ENCODE results near the gene PRKCB.

PRKCB gene

GRCh38 chr16:23969468-23970297 is 133.9 kb downstream of the PRKCB start:
- no peak for DNase-seq

DNA sequence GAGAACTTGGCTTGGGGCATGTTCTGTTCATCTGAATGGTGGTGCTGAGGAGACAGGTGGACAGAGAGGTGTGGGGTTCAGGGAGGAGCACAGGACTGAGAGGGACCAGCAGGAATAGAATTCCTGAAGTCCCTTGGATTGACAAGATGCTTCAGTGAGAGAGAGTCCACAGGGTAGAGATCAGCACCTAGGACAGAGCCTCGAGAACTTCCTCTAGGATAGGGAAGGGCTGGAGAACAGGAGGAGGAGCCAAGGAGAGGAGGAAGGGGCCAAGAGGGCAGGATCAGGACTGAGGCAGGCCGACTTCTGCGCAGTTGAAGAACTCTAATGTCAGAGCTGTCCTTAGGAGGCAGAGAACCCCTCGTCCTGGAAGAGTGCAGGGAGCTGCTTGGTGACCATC is 138.4 kb downstream of the PRKCB start:
- no peak for DNase-seq

DNA sequence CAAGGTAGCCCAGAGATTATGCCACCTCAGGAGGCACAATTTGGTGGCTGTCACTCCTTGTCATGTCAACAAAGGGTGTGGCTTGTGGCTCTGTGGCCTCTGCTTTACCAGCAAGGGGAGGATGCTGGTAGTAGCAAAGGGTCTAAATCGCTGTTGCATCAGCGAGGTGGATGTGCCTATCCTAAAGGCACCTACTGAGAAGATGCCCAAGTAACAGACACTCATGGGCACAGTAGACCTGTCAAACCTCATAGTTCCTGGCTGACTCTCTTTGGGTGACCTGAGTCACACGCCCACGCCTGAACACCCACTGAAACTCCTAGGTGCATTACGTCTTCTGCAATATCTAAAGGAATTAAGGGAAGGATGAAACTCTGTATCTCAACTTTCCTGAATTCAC is 139.5 kb downstream of the PRKCB start:
- DNase-seq = no peak

GRCh38 chr16:23976091-23976490 is 140.3 kb downstream of the PRKCB start:
- DNase-seq = no peak

GRCh38 chr16:23976524-23976923 is 140.7 kb downstream of the PRKCB start:
- DNase-seq = no peak

DNA sequence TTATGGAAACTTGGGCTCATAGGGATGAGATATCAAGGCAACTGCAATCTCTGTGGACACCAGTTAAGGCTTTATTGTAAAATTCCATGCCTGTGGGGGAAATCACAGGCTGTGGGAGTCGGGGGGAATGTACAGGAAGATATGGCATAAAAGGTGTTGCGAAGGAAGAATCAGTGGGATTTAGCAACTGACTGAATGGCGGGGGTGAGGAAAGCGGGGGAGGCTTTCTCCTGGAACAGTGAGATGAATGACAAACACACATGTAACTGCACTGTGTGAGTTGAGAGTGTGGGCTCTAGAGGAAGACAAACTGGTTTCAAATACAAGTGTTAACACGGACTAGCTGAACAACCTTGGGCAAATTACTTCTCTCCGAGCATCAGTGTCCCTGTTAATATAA is 143.7 kb downstream of the PRKCB start:
- no peak for DNase-seq

- no peak for DNase-seq
Observed at GRCh38 chr16:23979982-23980381, 144.2 kb downstream of the PRKCB start.

DNA sequence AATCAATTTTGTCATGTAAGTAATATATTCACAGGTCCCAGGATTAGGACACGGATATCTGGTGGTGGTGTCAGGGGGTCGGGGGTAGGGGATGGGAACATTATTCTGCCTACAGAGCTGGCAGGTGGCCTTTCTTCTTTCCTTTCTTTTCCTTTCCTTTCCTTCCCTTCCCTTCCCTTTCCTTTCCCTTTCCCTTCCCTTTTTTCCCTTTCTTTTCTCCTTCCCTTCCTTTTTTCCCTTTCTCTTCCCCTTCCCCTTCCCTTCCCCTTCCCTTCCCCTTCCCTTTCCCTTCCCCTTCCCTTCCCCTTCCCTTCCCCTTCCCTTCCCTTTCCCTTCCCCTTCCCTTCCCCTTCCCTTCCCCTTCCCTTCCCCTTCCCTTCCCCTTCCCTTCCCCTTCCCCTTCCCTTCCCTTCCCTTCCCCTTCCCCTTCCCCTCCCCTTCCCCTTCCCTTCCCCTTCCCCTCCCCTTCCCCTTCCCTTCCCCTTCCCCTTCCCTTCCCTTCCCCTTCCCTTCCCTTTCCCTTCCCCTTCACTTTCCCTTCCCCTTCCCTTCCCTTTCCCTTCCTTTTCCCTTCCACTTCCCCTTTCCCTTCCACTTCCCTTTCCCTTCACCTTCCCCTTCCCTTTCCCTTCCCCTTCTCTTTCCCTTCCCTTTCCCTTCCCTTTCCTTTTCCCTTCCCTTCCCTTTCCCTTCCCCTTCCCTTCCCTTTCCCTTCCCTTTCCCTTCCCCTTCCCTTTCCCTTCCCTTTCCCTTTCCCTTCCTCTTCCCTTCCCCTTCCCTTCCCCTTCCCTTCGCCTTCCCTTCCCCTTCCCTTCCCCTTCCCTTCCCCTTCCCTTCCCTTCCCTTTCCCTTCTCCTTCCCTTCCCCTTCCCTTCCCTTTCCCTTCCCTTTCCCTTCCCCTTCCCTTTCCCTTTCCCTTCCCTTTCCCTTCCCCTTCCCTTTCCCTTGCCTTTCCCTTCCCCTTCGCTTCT is 145.9 kb downstream of the PRKCB start:
- DNase-seq = no peak

DNA sequence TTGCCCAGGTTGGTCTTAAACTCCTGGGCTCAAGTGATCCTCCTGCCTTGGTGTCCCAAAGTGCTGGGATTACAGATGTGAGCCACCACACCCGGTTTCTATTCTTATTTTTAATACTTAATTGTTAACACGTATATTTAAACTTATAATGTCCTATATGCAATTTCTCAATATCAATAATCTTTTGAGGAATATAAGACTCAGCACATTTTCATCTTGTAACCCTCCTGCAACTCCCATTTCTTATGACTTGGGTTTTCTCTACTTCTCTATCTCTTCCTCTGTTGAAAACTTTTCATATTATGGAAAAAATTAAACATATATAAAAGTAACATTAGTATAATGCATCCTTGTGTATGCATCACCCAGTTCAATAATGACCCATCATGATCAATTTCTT is 150.7 kb downstream of the PRKCB start:
- no peak for DNase-seq

GRCh38 chr16:23987443-23987842 is 151.7 kb downstream of the PRKCB start:
- no peak for DNase-seq

- DNase-seq = no peak
Observed at GRCh38 chr16:23990507-23990906, 154.7 kb downstream of the PRKCB start.

DNA sequence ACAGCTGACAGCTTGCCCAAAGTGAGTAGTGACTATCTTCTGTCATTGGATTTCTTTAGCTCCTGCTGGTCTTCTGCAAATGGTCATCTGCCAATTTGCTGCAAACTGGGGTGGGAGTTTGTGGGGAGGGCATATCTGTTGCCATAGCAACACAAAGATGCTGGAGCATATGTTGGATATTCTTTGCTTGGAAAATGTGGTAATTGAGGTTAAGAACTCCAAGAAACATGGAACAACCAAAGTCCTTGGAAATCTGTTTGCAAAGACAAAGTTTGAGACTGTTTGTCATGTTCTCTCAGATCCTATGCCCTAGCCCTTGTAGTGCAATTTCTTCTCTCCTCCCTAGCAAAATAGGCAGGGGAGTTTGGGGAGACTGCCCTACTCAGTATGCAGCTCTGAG is 155.3 kb downstream of the PRKCB start:
- DNase-seq = no peak

GRCh38 chr16:23994615-23995014 is 158.8 kb downstream of the PRKCB start:
- DNase-seq = no peak

DNA sequence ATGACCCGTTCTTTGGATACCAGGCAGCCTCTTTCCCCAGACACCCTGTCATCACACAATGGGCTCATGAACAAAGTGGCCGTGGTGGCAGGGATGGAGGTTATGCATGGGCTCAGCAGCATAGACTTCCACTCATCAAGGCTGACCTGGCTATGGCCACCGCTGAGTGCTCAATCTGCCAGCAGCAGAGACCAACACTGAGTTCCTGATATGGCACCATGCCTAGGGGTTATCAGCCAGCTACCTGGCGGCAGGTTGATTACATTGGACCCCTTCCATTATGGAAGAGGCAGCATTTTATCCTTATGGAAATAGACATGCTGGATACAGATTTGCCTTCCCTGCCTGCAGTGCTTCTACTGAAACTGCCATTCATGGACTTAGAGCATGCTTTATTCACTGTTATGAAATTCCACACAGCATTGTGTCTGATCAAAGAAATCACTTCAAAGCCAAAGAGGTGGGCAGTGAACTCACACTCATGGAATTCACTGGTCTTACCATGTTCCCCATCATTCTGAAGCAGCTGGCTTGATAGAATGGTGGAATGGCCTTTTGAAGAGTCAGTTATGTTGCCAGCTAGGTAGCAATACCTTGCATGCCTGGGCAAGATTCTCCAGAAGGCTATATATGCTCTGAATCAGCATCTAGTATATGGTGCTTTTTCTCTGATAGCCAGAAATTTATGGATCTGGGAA is 160.6 kb downstream of the PRKCB start:
- DNase-seq = no peak

GRCh38 chr16:23998771-23999170 is 163.0 kb downstream of the PRKCB start:
- no peak for DNase-seq

GRCh38 chr16:23999663-24000062 is 163.9 kb downstream of the PRKCB start:
- DNase-seq = no peak

- DNase-seq = no peak
Observed at GRCh38 chr16:24001710-24002109, 165.9 kb downstream of the PRKCB start.

GRCh38 chr16:24002619-24003018 is 166.8 kb downstream of the PRKCB start:
- DNase-seq = no peak

- no peak for DNase-seq
Observed at GRCh38 chr16:24005577-24005976, 169.8 kb downstream of the PRKCB start.

DNA sequence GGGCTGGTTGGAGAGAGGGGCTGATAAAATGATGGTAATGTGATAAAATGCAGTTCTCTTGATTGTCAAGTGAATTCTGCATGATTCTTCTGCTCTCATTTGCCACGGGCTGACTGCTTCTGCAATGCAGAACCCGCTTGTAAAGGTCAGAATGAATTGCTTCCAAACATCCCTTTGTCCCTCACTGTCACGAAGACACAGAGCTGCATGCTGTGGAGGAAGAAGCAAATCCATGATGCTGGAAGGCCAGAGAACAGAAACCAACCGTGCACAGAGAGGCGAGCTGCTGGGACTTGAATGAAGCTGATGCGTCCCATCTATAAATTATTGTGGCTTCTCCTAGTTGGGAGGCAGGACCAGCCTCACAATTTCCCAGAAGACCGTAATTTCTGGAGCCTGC is 171.6 kb downstream of the PRKCB start:
- no peak for DNase-seq

- DNase-seq = no peak
Observed at GRCh38 chr16:24007934-24008333, 172.2 kb downstream of the PRKCB start.

- DNase-seq = no peak
Observed at GRCh38 chr16:24009098-24009497, 173.3 kb downstream of the PRKCB start.

- DNase-seq = no peak
Observed at GRCh38 chr16:24009955-24010354, 174.2 kb downstream of the PRKCB start.

Data from NCI-H1048 (cell line).